GM12878 (cell line): Measurements from ENCODE around the gene RPL21. TPM values are rescaled to one million over a fixed set of nuclear protein-coding genes. Genes with fewer than 3 reads are reported as not detected.

Experiments used
- ATAC-seq: fragments of 200-7000 bp; cut with Tn5 transposase; 3 replicates; pipeline ENCODE4 v1.9.1; 2020; ENCODE audit warnings: mild to moderate bottlenecking, moderate library complexity
- BruUV-seq: library from RNA; stranded (reverse); fragments of 400-500 nt; replicated peaks from 2 replicates; lab custom pipeline; 2021; lab: Mats Ljungman, UMichigan
- CTCF ChIA-PET: fragments of 300-600 bp; sonication (Branson Sonifier 250); formaldehyde crosslinking; extraction: SDS; loops from one replicate; lab custom pipeline; 2021; ENCODE audit warnings: inconsistent platforms; lab: Yijun Ruan, JAX
- POLR2A ChIA-PET: fragments of 350-600 bp; formaldehyde crosslinking; extraction: SDS; loops from one replicate; lab custom pipeline; 2021; ENCODE audit warnings: inconsistent platforms; lab: Charles Lee
- RAD21 ChIA-PET: fragments of 300-600 bp; sonication (Branson Sonifier 250); formaldehyde crosslinking; loops from one replicate; lab custom pipeline; 2023; ENCODE audit warnings: antibody characterized with exemption; ENCODE audit not compliant: unreplicated experiment; lab: Charles Lee
- SMC1A ChIA-PET: fragments of 300-600 bp; sonication (Branson Sonifier 250); formaldehyde crosslinking; loops from one replicate; lab custom pipeline; 2023; ENCODE audit not compliant: unreplicated experiment, uncharacterized antibody; lab: Charles Lee
- DNase-seq: peaks from one replicate; pipeline ENCODE4 v3.0.0-alpha.2; 2011; ENCODE audit warnings: low read depth, low spot score
- FAIRE-seq: peaks from 3 replicates; lab custom pipeline; 2011; peaks lifted over from hg19 to GRCh38; lab: Jason Lieb, UNC
- H2AFZ ChIP-seq: 2 replicates; pipeline ENCODE4 v1.6.0; 2011; ENCODE audit warnings: low read depth, low read length, control low read depth; ENCODE audit not compliant: control insufficient read depth
- H3K27ac ChIP-seq: 2 replicates; pipeline ENCODE4 v1.5.1; 2011; ENCODE audit warnings: control low read depth; ENCODE audit not compliant: control insufficient read depth, insufficient read depth
- H3K27me3 ChIP-seq, 2 experiments: replicated peaks in 1 of 2; 2 replicates each; pipeline versions ENCODE4 v1.6.0 to v1.6.1; 2011; ENCODE audit warnings: low read length in 1 of 2; ENCODE audit not compliant: control insufficient read depth in 2 of 2, insufficient read depth in 2 of 2
- H3K36me3 ChIP-seq, 2 experiments: 2 replicates each; pipeline ENCODE4 v1.5.1; 2011; ENCODE audit warnings: low read length in 1 of 2; ENCODE audit not compliant: control insufficient read depth in 2 of 2, insufficient read depth in 2 of 2
- H3K4me1 ChIP-seq: 2 replicates; pipeline ENCODE4 v1.6.1; 2011; ENCODE audit warnings: mild to moderate bottlenecking, low read length, moderate library complexity, mixed read lengths; ENCODE audit not compliant: control insufficient read depth, insufficient read depth
- H3K4me2 ChIP-seq: 2 replicates; pipeline ENCODE4 v1.6.0; 2011; ENCODE audit warnings: control low read depth; ENCODE audit not compliant: control insufficient read depth, insufficient read depth
- H3K4me3 ChIP-seq: fragments of 200-600 bp; sonication (generic); 2 replicates; pipeline ENCODE4 v1.5.1; 2016
- H3K79me2 ChIP-seq: 2 replicates; pipeline ENCODE4 v1.6.0; 2011; ENCODE audit warnings: low read length; ENCODE audit not compliant: control insufficient read depth, insufficient read depth
- H3K9ac ChIP-seq: 2 replicates; pipeline ENCODE4 v1.8.0; 2011; ENCODE audit warnings: low read length, control low read depth, mixed read lengths; ENCODE audit not compliant: control insufficient read depth, insufficient read depth
- H3K9me3 ChIP-seq: replicated peaks from 3 replicates; pipeline ENCODE4 v1.5.1; 2011; ENCODE audit warnings: mild to moderate bottlenecking, low read length; ENCODE audit not compliant: control insufficient read depth, insufficient read depth
- H4K20me1 ChIP-seq: 2 replicates; pipeline ENCODE4 v1.6.0; 2011; ENCODE audit not compliant: control insufficient read depth, insufficient read depth
- CBX5 ChIP-seq: sonication (generic); IDR thresholded peaks from 2 replicates; pipeline ENCODE4 v1.6.1; 2016; ENCODE audit warnings: low read depth, moderate library complexity, mild to moderate bottlenecking, inconsistent platforms
- CTCF ChIP-seq, 3 experiments: IDR thresholded peaks in 2 of 3; conservative IDR thresholded peaks in 1 of 3; 2 replicates each; pipeline ENCODE4 v1.5.1; 2011; ENCODE audit warnings: low read depth in 3 of 3, low read length in 3 of 3, mild to moderate bottlenecking in 3 of 3, control low read depth in 2 of 3, moderate library complexity in 2 of 3, inconsistent platforms in 1 of 3, mixed read lengths in 1 of 3; ENCODE audit not compliant: control insufficient read depth in 2 of 3, insufficient read depth in 1 of 3; ENCODE audit errors: extremely low read depth in 1 of 3
- ELK1 ChIP-seq: IDR thresholded peaks from 2 replicates; pipeline ENCODE4 v1.6.1; 2012; ENCODE audit warnings: low read depth, low read length, improper control_type of control experiment
- ESRRA ChIP-seq: IDR thresholded peaks from 2 replicates; pipeline ENCODE4 v1.6.1; 2012; ENCODE audit warnings: mild to moderate bottlenecking, low read length, improper control_type of control experiment
- IRF4 ChIP-seq: IDR thresholded peaks from 2 replicates; pipeline ENCODE4 v1.6.1; 2011; ENCODE audit warnings: low read depth, low read length
- IRF5 ChIP-seq: fragments of 450-650 bp; IDR thresholded peaks from 2 replicates; pipeline ENCODE4 v1.6.1; 2017; ENCODE audit warnings: borderline replicate concordance
- KDM1A ChIP-seq: fragments of 200-600 bp; sonication (generic); IDR thresholded peaks from 2 replicates; pipeline ENCODE4 v1.6.1; 2016; ENCODE audit warnings: borderline replicate concordance
- MYC ChIP-seq: IDR thresholded peaks from 2 replicates; pipeline ENCODE4 v1.6.1; 2011; ENCODE audit warnings: mild to moderate bottlenecking, low read length, moderate library complexity, inconsistent platforms; ENCODE audit not compliant: insufficient read depth, insufficient replicate concordance, insufficient read length, severe bottlenecking
- NR2F1 ChIP-seq: fragments of 450-650 bp; conservative IDR thresholded peaks from 2 replicates; pipeline ENCODE4 v1.6.1; 2017; ENCODE audit warnings: mild to moderate bottlenecking
- PAX5 ChIP-seq: IDR thresholded peaks from 2 replicates; pipeline ENCODE4 v1.6.1; 2011; ENCODE audit warnings: low read depth, low read length, borderline replicate concordance
- SKIL ChIP-seq: fragments of 450-650 bp; IDR thresholded peaks from 2 replicates; pipeline ENCODE4 v1.6.1; 2017; ENCODE audit warnings: mild to moderate bottlenecking, low read depth, inconsistent platforms; ENCODE audit not compliant: poor library complexity, severe bottlenecking
- YY1 ChIP-seq: IDR thresholded peaks from 2 replicates; pipeline ENCODE4 v1.6.1; 2011; ENCODE audit warnings: low read depth, mild to moderate bottlenecking, low read length
- ZNF207 ChIP-seq: fragments of 450-650 bp; IDR thresholded peaks from 2 replicates; pipeline ENCODE4 v1.6.1; 2014; ENCODE audit warnings: antibody characterized with exemption, mild to moderate bottlenecking, borderline replicate concordance
- WGBS: methylation state at CpG from one replicate; pipeline ENCODE4 v1.1.6; 2016; ENCODE audit warnings: low lambda C conversion rate; ENCODE audit not compliant: insufficient replicate concordance, insufficient coverage; ENCODE audit errors: missing lambda C conversion rate; 5-methylcytosine and 5-hydroxymethylcytosine counted together
- in situ Hi-C: fragments of 300-500 bp; cut with MboI; formaldehyde crosslinking; loops from 9 replicates; pipeline ENCODE4 v1.14.3; 2018; ENCODE audit warnings: mixed read lengths
- intact Hi-C: fragments of 100-400 bp; cut with micrococcal nuclease; formaldehyde crosslinking; loops from one replicate; pipeline ENCODE4 v1.14.2; 2022; ENCODE audit not compliant: unreplicated experiment
- polyA plus RNA-seq, 11 experiments: library from polyadenylated mRNA; depleted of rRNA in 4 of 11; unstranded in 6 of 11; stranded (reverse) in 5 of 11; fragments of >200 nt; fragmentation: Nextera tagmentation in 4 of 11; fragmentation: Illumina TruSeq in 1 of 11; extraction: Ambion mirVana in 4 of 11; extraction: Trizol in 1 of 11; gene quantifications; 1 replicate in 1 of 11; 2 replicates in 10 of 11; pipeline versions ENCODE4 v1.2.1 to v1.2.3, GENCODE V29; 2011 to 2016; ENCODE audit warnings: inconsistent platforms in 2 of 11, missing spikeins in 2 of 11, low read depth in 1 of 11
- total RNA-seq, 4 experiments: library from RNA; depleted of rRNA in 3 of 4; stranded (reverse); fragments of >200 nt in 3 of 4; fragmentation: Illumina TruSeq in 1 of 4; extraction: Trizol in 1 of 4; gene quantifications; 2 replicates each; pipeline versions ENCODE4 v1.2.1 to v1.2.3, GENCODE V29; 2013 to 2021

The RPL21 gene
- total and polyA plus RNA-seq, 10 of the 15 experiments (the other 5 are each of a cell fraction or from before 2014, with no cell fraction given), result 817 to 9,760 (median 1,698) TPM

GRCh38 chr13:27302643-27303262, 51.4 kb downstream of the RPL21 start (continued):
- TF ChIP-seq MYC, result no peak
- no peak for TF ChIP-seq ELK1
- no peak for TF ChIP-seq KDM1A
- TF ChIP-seq NR2F1, result no peak
- no peak for TF ChIP-seq CTCF (IDR thresholded peaks at IDR 0.05 in 2 of 3, conservative IDR thresholded peaks at IDR 0.05 in 1 of 3; ENCODE audit: control insufficient read depth in 2 of 3, extremely low read depth in 1 of 3, insufficient read depth in 1 of 3, low read depth in 3 of 3, low read length in 3 of 3)
- no peak for TF ChIP-seq IRF5

GRCh38 chr13:27304099-27304498, 52.7 kb downstream of the RPL21 start:
- ATAC-seq (no peak), DNase-seq (no peak), FAIRE-seq (no peak)
- BruUV-seq, result no TSS peak
- H3K36me3 ChIP-seq, result no peaks in the 10 kb centered on the region
- H3K27ac ChIP-seq, result no peak overlapping the region
- H3K4me2 ChIP-seq, result no peak overlapping the region
- ChIA-PET SMC1A (interaction anchor here (0.8 to 1.7 kb wide), 3 partner anchors 29 to 55 kb away, joined by 3 read pairs; no protein-coding TSS in a partner anchor), CTCF (no interaction called here), POLR2A (no interaction called here), RAD21 (no interaction called here)
- H3K9me3 ChIP-seq, result no peaks in the 10 kb centered on the region
- intact Hi-C loops (no loop called here), in situ Hi-C loops (no loop called here)
- H2AFZ ChIP-seq, result no peak overlapping the region
- H3K4me3 ChIP-seq, result no peak overlapping the region
- no peaks in the 10 kb centered on the region for H3K27me3 ChIP-seq
- no peaks in the 10 kb centered on the region for H3K4me1 ChIP-seq
- H3K79me2 ChIP-seq, result no peaks in the 10 kb centered on the region
- WGBS, result 33% methylated on average over 4 of the region's 4 CpGs
- H4K20me1 ChIP-seq, result no peaks in the 10 kb centered on the region
- no peak overlapping the region for H3K9ac ChIP-seq
- TF ChIP-seq YY1 (no peak), ZNF207 (no peak), CBX5 (no peak), ESRRA (no peak), SKIL (no peak), PAX5 (no peak), IRF4 (no peak)
